Fibroblast of lung (primary cell): ENCODE results near the gene JMJD6. TPM values are rescaled to one million over a fixed set of nuclear protein-coding genes. Genes with fewer than 3 reads are reported as not detected.

Experiments used
- DNase-seq, 2 donors: peaks; one replicate each; pipeline versions ENCODE4 v3.0.0 to v3.0.0-alpha.2; 2010; ENCODE audit warnings: low read depth in 2 of 2
- H2AFZ ChIP-seq: 2 replicates; pipeline ENCODE4 v1.5.1; 2012; ENCODE audit warnings: low read length, control low read depth, inconsistent platforms
- H3K27ac ChIP-seq: 2 replicates; pipeline ENCODE4 v1.5.1; 2011; ENCODE audit warnings: low read length, control low read depth; ENCODE audit not compliant: insufficient read depth
- H3K27me3 ChIP-seq: 2 replicates; pipeline ENCODE4 v1.5.1; 2011; ENCODE audit warnings: mild to moderate bottlenecking, low read length; ENCODE audit not compliant: control insufficient read depth, insufficient read depth
- H3K36me3 ChIP-seq: 2 replicates; pipeline ENCODE4 v1.5.1; 2011; ENCODE audit warnings: low read length; ENCODE audit not compliant: control insufficient read depth, insufficient read depth
- H3K4me1 ChIP-seq: 2 replicates; pipeline ENCODE4 v1.5.1; 2011; ENCODE audit warnings: low read length; ENCODE audit not compliant: control insufficient read depth, insufficient read depth; ENCODE audit errors: extremely low read depth
- H3K4me2 ChIP-seq: 2 replicates; pipeline ENCODE4 v1.5.1; 2011; ENCODE audit warnings: low read length, control low read depth; ENCODE audit not compliant: insufficient read depth; ENCODE audit errors: extremely low read depth
- H3K4me3 ChIP-seq, 4 experiments: fragments of 200-600 bp in 1 of 4; sonication (generic) in 1 of 4; replicated peaks in 1 of 4; 2 replicates each; pipeline ENCODE4 v1.5.1; 2011 to 2016; ENCODE audit warnings: low read length in 4 of 4, low read depth in 3 of 4, mild to moderate bottlenecking in 3 of 4, control low read depth in 2 of 4, inconsistent platforms in 1 of 4, mixed read lengths in 1 of 4; ENCODE audit not compliant: insufficient read depth in 1 of 4; ENCODE audit errors: control extremely low read depth in 1 of 4
- H3K79me2 ChIP-seq: 2 replicates; pipeline ENCODE4 v1.5.1; 2012; ENCODE audit warnings: mild to moderate bottlenecking, low read length, inconsistent platforms; ENCODE audit not compliant: control insufficient read depth, insufficient read depth
- H3K9ac ChIP-seq: 2 replicates; pipeline ENCODE4 v1.5.1; 2011; ENCODE audit warnings: mild to moderate bottlenecking, low read length, control low read depth; ENCODE audit not compliant: insufficient read depth
- H3K9me3 ChIP-seq: 2 replicates; pipeline ENCODE4 v1.5.1; 2012; ENCODE audit warnings: low read depth, low read length; ENCODE audit not compliant: control insufficient read depth, insufficient read depth
- H4K20me1 ChIP-seq: 2 replicates; pipeline ENCODE4 v1.5.1; 2011; ENCODE audit warnings: low read length; ENCODE audit not compliant: control insufficient read depth, insufficient read depth; ENCODE audit errors: extremely low read depth
- EZH2 ChIP-seq: IDR thresholded peaks from 2 replicates; pipeline ENCODE4 v1.5.1; 2012; ENCODE audit warnings: low read length, control low read depth, mild to moderate bottlenecking; ENCODE audit errors: missing control alignments
- polyA plus RNA-seq, 2 donors: library from polyadenylated mRNA; depleted of rRNA in 1 of 2; stranded (reverse) in 1 of 2; unstranded in 1 of 2; fragments of >200 nt; gene quantifications; 2 replicates each; pipeline ENCODE4 v1.2.1, GENCODE V29; 2011 to 2012; ENCODE audit warnings: missing spikeins in 1 of 2
- total RNA-seq: library from RNA; depleted of rRNA; stranded (reverse); fragments of >200 nt; gene quantifications from 2 replicates; pipeline ENCODE4 v1.2.1, GENCODE V29; 2014
- TF ChIP-seq, protein P1 (sequence below), 2 donors: IDR thresholded peaks in 1 of 2; conservative IDR thresholded peaks in 1 of 2; 1 replicate in 1 of 2; 2 replicates in 1 of 2; pipeline ENCODE4 v1.5.1; 2011 to 2012; ENCODE audit warnings: low read length in 2 of 2, control low read depth in 1 of 2, inconsistent platforms in 1 of 2, low read depth in 1 of 2, mild to moderate bottlenecking in 1 of 2

The JMJD6 gene
- total and polyA plus RNA-seq, 2 donors (not counting 1 experiment from before 2014, with no cell fraction given): 16.2 to 17.7 TPM

DNA sequence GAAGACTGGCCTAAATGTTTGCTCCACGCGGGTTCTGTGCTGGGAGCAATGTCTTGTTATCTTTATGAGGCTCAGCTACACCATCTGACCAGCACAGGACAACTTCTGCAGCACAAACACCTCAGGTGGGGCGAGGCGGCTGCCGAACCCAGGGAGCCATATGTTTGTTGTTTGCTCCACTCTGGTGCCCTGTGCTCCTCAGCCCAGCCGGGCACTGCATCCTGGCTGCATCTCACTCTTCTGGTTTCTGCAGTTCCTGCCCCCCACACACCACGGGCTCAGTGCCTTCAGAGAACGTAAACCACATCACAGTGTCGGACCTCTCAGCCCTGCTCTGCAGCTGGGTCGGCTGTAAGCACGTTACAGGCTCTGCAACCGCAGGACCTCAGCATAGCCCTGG, 48.1 kb downstream of the JMJD6 start:
- H3K27me3 ChIP-seq: no peaks in the 10 kb centered on the region
- no peak overlapping the region for H3K4me3 ChIP-seq
- H3K4me2 ChIP-seq: no peak overlapping the region
- no peak overlapping the region for H2AFZ ChIP-seq
- no peak overlapping the region for H3K27ac ChIP-seq
- H4K20me1 ChIP-seq: no peaks in the 10 kb centered on the region
- no peak for DNase-seq
- no peak overlapping the region for H3K9ac ChIP-seq
- no peaks in the 10 kb centered on the region for H3K9me3 ChIP-seq
- H3K79me2 ChIP-seq: no peaks in the 10 kb centered on the region
- TF ChIP-seq EZH2: no peak
- TF ChIP-seq, protein P1, sequence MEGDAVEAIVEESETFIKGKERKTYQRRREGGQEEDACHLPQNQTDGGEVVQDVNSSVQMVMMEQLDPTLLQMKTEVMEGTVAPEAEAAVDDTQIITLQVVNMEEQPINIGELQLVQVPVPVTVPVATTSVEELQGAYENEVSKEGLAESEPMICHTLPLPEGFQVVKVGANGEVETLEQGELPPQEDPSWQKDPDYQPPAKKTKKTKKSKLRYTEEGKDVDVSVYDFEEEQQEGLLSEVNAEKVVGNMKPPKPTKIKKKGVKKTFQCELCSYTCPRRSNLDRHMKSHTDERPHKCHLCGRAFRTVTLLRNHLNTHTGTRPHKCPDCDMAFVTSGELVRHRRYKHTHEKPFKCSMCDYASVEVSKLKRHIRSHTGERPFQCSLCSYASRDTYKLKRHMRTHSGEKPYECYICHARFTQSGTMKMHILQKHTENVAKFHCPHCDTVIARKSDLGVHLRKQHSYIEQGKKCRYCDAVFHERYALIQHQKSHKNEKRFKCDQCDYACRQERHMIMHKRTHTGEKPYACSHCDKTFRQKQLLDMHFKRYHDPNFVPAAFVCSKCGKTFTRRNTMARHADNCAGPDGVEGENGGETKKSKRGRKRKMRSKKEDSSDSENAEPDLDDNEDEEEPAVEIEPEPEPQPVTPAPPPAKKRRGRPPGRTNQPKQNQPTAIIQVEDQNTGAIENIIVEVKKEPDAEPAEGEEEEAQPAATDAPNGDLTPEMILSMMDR (conservative IDR thresholded peaks at IDR 0.05 in 1 of 2, IDR thresholded peaks at IDR 0.05 in 1 of 2; ENCODE audit: low read depth in 1 of 2, low read length in 2 of 2): no peak
- peaks cover 10% of the 10 kb centered on the region for H3K36me3 ChIP-seq
- peaks cover 7% of the 10 kb centered on the region for H3K4me1 ChIP-seq

GRCh38 chr17:76677406-76677805, 49.0 kb downstream of the JMJD6 start:
- TF ChIP-seq, protein P1 (conservative IDR thresholded peaks at IDR 0.05 in 1 of 2, IDR thresholded peaks at IDR 0.05 in 1 of 2; ENCODE audit: low read depth in 1 of 2, low read length in 2 of 2): no peak
- TF ChIP-seq EZH2: no peak
- H3K79me2 ChIP-seq: no peaks in the 10 kb centered on the region
- no peaks in the 10 kb centered on the region for H3K9me3 ChIP-seq
- H3K27me3 ChIP-seq: no peaks in the 10 kb centered on the region
- DNase-seq: no peak
- peaks cover 4% of the 10 kb centered on the region for H3K36me3 ChIP-seq
- H2AFZ ChIP-seq: no peak overlapping the region
- H3K9ac ChIP-seq: no peak overlapping the region
- no peak overlapping the region for H3K27ac ChIP-seq
- no peak overlapping the region for H3K4me3 ChIP-seq
- peaks cover 5% of the 10 kb centered on the region for H3K4me1 ChIP-seq
- no peaks in the 10 kb centered on the region for H4K20me1 ChIP-seq
- H3K4me2 ChIP-seq: no peak overlapping the region

DNA sequence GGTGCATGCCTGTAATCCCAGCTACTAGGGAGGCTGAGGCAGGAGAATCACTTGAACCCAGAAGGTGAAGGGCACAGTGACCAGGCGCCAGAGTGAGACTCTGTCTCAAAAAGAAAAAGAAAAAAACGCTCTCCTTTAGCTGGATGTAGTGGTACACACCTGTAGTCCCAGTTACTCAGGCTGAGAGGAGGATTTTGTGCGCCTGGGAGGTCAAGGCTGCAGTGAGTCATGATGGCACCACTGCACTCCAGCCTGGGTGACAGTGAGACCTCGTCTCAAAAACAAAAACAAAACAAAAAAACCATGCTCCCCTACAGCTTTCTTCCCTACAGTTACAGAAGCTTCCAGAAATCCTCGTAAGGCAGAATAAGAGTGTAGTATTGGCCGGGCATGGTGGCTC, 49.8 kb downstream of the JMJD6 start:
- DNase-seq: no peak
- no peaks in the 10 kb centered on the region for H3K27me3 ChIP-seq
- no peaks in the 10 kb centered on the region for H4K20me1 ChIP-seq
- H3K79me2 ChIP-seq: no peaks in the 10 kb centered on the region
- peaks cover 6% of the 10 kb centered on the region for H3K4me1 ChIP-seq
- no peak overlapping the region for H3K9ac ChIP-seq
- H3K27ac ChIP-seq: no peak overlapping the region
- no peak overlapping the region for H2AFZ ChIP-seq
- peaks cover 2% of the 10 kb centered on the region for H3K36me3 ChIP-seq
- H3K4me2 ChIP-seq: no peak overlapping the region
- no peak for TF ChIP-seq EZH2
- TF ChIP-seq, protein P1 (conservative IDR thresholded peaks at IDR 0.05 in 1 of 2, IDR thresholded peaks at IDR 0.05 in 1 of 2; ENCODE audit: low read depth in 1 of 2, low read length in 2 of 2): no peak
- H3K9me3 ChIP-seq: no peaks in the 10 kb centered on the region
- no peak overlapping the region for H3K4me3 ChIP-seq
